NCI-H524 treated with DMSO at 0.1 percent for 48 hours (cell line): ENCODE data around the gene LSM10.

ENCODE experiments used
- DNase-seq: peaks from one replicate; lab custom pipeline; 2025; lab: John Stamatoyannopoulos, UW

Gene LSM10

DNA sequence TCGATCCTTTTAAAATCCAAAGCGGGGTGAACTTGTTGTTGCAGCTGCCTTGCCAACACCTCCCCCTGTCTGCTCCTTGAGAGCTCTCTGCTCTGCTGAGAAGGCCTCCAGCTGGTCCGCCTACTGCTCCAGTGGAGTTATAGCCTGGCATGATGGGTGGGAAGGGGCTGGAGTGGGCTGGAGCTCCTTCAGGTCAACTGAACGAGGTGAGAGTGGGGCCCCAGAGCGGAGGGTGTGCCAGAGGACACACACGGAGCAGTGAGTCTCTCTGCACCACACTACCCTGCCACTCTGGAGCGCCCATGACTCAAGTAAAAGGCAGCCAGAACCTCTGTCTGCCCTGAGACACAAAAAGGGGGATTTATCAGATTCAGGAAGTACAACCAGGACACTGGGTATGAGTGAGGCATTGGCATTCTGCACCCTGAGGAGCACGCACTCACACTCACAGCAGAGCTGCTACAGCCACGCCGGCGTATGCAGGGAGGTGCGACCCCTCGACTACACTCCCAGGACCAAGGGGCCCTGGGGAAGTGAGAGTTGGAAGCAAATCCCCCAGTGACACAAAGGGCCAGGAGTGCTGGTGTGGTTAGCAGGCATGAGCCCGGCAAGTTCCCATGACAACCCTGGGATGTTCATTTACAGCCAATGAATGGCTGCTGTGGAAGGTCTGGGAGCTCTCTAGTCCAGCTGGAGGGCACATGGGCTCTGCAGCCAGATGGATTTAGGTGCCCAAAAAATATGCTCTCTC, 46.3 kb downstream of the LSM10 start:
- DNase-seq = no peak

GRCh38 chr1:36350659-36351226, 47.0 kb downstream of the LSM10 start:
- DNase-seq = no peak

- no peak for DNase-seq
Measured at GRCh38 chr1:36349839-36350238, 47.9 kb downstream of the LSM10 start.

DNA sequence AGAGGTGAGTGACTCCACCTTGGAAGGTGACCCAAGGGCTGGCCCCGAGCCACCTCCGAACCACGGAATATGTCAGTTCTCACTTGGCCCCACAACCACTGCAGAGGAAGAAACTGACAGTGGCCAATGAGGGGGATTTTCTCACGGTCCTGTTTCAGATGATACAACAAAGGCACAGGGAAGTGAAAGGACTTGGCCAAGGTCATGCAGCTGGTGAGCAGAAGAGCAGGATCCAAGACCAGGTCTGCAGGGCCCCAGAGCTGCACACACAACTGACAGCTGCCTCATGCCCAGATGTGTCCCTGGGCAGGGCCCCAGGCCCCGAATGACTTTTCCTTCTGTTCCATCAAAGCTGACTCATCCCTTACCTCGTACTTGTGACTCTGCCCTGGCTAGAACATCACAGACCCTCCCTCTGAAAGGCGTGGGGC, 48.5 kb downstream of the LSM10 start:
- DNase-seq = no peak

- no peak for DNase-seq
Measured at GRCh38 chr1:36346741-36347370, 50.9 kb downstream of the LSM10 start.

DNA sequence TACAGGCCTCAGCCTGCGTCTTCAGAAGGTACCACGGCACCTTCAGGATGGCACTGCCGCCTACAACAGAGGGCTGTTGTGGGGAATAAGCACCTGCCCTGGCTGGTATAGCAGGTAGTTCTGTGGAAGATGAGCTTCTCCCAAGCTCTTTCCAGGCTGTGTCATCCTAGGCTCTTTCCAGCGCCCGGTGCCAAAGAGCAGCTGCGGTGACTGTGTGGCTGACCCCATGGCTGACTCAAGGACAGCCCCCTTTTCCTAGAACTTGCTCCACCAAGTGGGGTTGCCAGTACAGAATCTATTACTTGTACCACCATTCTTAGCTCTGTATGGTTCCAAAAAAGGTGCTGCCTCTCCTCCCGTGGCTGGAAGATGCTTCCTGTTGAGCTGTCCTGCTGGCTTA, 52.4 kb downstream of the LSM10 start:
- DNase-seq = no peak

DNA sequence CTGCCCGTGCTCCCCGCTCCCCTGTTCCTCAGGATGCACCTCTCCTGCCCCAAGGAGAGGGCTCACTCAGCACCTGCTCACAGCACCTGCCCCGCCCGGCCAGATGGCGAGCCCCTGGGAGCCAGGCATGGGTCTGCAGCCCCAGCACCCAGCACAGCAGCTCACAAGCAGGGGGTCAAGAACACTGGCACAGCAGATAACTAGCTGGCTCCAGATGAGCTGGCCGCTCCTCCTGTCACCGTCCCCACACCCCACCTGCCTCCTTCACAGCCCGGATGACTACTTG, 53.4 kb downstream of the LSM10 start:
- DNase-seq = no peak

- no peak for DNase-seq
Measured at GRCh38 chr1:36343651-36344394, 53.9 kb downstream of the LSM10 start.
